ENCODE results near the gene ZGRF1.
"Not testable (repeated sequence)": the region's sequence is repeated elsewhere in the genome, so short reads cannot be mapped to it uniquely, and the experiment has no call there.

Gene ZGRF1

DNA sequence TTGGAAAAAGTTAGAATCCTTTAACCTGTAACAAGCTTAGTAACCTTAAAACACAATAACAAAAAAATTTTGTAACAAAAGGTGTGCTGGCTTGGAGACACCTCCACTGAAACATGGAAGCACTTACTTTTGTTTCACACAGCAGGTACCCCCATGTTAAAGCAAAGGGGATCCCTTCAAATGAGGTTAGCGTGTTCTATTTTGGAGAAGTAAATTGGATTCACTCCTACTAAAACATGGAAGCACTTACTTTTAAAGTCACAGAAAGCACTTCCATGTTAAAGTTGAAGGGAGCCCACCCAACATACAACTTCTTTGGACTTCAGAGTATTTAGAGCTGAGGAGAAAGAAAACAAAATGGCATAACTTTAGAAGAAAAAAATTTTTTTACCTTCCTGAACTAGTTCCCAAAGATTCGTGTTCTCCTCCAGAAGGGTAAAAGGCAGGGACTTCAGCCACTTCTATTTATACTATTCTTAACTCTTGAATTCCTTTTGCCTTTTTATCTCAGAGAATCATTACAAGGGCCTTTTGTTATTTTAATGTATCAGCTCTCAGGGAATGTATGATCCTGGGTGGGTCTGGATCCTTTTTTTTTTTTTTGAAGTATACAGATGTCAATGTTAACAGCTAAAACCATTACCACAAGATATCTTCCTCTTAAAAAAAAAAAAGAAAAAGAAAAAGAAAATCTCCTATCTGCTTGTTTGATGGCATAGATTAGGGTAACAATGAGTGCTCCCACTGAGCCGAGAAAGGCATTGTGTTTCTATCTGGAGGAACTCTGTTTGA is 11.8 kb upstream of the ZGRF1 start:
- no peak overlapping the region for H3K27ac Mint-ChIP-seq
- DNase-seq (ENCODE audit: low spot score) = no peak
- H3K4me3 Mint-ChIP-seq = no peak overlapping the region
- H3K27me3 Mint-ChIP-seq (ENCODE audit: low read depth) = no peaks in the 10 kb centered on the region
- no peaks in the 10 kb centered on the region for H3K4me1 Mint-ChIP-seq (ENCODE audit: low read depth)
- no peaks in the 10 kb centered on the region for H3K9me3 Mint-ChIP-seq
- H3K36me3 Mint-ChIP-seq (ENCODE audit: low read depth) = peaks cover 31% of the 10 kb centered on the region

DNA sequence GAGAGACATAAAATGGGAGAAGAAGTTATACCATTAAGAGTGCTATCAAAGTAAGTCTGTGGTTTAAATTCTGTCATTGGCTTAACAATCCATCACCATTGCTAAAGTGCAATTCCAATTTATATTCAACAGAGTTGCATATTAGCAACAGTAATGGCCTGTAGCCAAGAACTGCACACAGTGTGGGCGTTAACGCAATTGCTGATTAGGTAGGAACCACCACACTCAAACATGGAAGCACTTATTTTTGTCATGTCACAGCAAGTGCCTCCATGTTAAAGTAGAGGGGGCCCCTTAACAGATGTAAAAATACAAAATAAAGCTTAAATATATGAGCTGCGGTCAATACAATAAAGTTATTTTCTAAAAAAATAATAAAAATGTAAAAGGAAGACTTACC is 11.1 kb upstream of the ZGRF1 start:
- Mint-ChIP-seq H3K4me3 (no peak overlapping the region), H3K27me3 (ENCODE audit: low read depth) (no peaks in the 10 kb centered on the region), H3K4me1 (ENCODE audit: low read depth) (peaks cover 5% of the 10 kb centered on the region), H3K9me3 (no peaks in the 10 kb centered on the region), H3K27ac (no peak overlapping the region), H3K36me3 (ENCODE audit: low read depth) (peaks cover 35% of the 10 kb centered on the region)
- DNase-seq (ENCODE audit: low spot score) = no peak

DNA sequence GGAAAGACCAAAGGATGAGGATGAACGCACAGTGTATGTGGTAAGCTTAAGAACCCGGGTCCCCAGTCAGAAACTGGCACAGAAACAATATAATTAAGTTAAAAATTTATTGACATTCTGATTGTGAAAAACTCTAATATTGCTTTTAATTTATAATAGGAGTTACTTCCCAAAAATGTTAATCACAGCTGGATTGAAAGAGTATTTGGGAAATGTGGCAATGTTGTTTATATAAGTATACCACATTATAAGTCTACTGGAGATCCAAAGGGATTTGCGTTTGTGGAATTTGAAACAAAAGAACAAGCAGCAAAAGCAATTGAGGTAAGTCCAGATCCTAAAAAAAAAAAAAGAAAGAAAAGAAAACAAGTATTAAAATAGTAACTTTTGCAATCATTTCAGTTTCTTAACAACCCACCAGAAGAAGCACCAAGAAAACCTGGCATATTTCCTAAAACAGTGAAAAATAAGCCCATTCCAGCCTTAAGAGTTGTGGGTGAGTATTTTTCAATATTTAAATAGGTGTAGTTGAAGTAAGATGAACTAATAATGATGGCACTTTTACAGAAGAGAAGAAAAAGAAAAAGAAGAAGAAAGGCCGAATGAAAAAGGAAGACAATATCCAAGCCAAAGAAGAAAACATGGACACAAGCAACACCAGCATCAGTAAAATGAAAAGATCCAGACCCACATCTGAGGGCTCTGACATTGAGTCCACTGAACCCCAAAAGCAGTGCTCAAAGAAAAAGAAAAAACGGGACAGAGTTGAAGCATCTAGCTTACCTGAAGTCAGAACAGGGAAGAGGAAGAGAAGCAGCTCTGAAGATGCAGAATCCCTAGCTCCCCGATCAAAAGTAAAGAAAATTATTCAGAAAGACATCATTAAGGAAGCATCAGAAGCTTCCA is 10.2 kb upstream of the ZGRF1 start:
- no peaks in the 10 kb centered on the region for H3K27me3 Mint-ChIP-seq (ENCODE audit: low read depth)
- peaks cover 31% of the 10 kb centered on the region for H3K36me3 Mint-ChIP-seq (ENCODE audit: low read depth)
- H3K27ac Mint-ChIP-seq = peak overlapping the region; percentile 17
- H3K4me3 Mint-ChIP-seq = no peak overlapping the region
- peaks cover 8% of the 10 kb centered on the region for H3K4me1 Mint-ChIP-seq (ENCODE audit: low read depth)
- DNase-seq (ENCODE audit: low spot score) = no peak
- H3K9me3 Mint-ChIP-seq = no peaks in the 10 kb centered on the region

DNA sequence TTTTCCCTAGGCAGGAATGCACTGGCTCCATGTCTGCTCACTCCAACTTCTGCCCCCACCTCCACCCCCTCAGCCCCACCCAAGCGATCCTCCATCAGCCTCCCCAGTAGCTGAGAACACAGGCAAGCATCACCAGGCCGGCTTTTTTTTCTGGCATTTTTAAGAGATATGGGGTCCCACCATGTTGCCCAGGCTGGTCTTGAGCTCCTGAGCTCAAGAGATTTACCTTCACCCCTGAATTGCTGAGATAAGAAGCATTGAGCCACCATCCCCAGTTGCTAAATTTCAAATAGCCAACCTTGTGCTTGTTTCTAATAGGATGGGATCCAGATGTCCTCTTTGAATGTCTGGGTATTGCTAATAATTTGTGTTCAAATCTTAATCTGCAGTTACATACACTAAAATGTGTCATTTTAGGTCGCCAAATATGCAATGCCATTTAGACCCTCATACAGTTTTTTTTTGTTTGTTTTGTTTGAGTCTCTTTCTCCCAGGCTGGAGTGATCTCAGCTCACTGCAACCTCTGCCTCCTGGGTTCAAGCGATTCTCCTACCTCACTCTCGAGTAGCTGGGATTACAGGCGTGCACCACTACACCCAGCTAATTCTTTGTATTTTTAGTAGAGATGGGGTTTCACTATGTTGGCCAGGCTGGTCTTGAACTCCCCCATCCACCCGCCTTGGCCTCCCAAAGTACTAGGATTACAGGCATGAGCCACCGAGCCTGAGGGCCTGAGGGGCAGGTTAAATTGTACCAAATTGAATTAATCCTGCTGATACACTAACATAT is 9.0 kb upstream of the ZGRF1 start:
- peaks cover 32% of the 10 kb centered on the region for H3K36me3 Mint-ChIP-seq (ENCODE audit: low read depth)
- H3K4me3 Mint-ChIP-seq = no peak overlapping the region
- H3K9me3 Mint-ChIP-seq = no peaks in the 10 kb centered on the region
- no peak for DNase-seq (ENCODE audit: low spot score)
- no peak overlapping the region for H3K27ac Mint-ChIP-seq
- no peaks in the 10 kb centered on the region for H3K27me3 Mint-ChIP-seq (ENCODE audit: low read depth)
- H3K4me1 Mint-ChIP-seq (ENCODE audit: low read depth) = peaks cover 15% of the 10 kb centered on the region

DNA sequence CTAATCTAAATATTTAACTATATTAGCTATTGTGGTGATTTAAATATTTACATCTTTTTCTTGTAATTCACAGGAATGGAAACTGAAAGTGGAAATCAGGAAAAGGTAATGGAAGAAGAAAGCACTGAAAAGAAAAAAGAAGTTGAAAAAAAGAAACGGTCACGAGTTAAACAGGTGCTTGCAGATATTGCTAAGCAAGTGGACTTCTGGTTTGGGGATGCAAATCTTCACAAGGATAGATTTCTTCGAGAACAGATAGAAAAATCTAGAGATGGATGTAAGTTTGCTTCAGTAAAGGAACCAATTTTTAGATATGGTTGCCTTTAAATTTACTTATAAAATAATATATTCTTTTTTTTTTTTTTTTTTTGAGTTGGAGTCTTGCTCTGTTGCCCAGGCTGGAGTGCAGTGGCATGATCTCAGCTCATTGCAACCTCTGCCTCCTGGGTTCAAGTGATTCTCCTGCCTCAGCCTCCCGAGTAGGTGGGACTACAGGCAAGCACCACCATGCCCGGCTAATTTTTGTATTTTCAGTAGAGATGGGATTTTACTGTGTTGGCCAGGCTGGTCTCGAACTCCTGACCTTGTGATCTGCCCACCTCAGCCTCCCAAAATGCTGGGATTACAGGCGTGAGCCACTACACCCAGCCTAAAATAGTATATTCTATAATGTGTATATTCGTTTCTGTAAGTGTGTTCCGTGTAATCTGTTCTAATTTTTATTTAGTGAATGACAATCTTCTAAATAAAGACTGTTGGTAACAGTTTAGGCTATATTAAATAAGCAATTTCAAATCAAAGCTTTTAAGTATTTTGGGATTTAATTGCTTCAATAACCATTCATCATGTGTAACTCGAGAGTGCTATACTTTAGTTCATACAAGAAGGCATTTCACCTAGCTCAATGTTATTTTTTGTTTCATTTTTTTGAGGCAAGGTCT is 8.2 kb upstream of the ZGRF1 start:
- DNase-seq (ENCODE audit: low spot score); H3K4me3 Mint-ChIP-seq; H3K27ac Mint-ChIP-seq; H3K27me3 Mint-ChIP-seq (ENCODE audit: low read depth); H3K9me3 Mint-ChIP-seq: not testable (repeated sequence)
- peaks cover 17% of the 10 kb centered on the region for H3K4me1 Mint-ChIP-seq (ENCODE audit: low read depth)
- peaks cover 31% of the 10 kb centered on the region for H3K36me3 Mint-ChIP-seq (ENCODE audit: low read depth)

DNA sequence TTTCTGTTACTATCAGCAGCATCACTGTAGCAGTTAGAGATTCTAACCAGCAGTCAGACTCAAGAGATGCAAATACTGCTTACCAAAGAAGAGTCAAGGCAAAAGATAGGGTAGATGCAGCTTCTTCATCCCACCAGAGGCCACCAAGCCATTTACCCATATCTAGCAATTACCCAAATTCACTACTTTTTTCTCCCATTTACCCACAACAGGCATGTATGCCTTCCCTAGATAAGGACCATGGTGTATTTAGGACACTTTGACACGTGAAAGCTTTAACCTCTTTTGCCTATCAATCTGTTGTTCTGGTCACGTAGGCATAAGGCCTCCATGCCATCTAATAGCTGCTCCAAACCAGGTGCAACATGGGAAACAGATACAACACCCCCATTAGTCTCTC is 5.8 kb upstream of the ZGRF1 start:
- no peak overlapping the region for H3K4me3 Mint-ChIP-seq
- DNase-seq (ENCODE audit: low spot score) = no peak
- no peaks in the 10 kb centered on the region for H3K27me3 Mint-ChIP-seq (ENCODE audit: low read depth)
- no peaks in the 10 kb centered on the region for H3K9me3 Mint-ChIP-seq
- H3K36me3 Mint-ChIP-seq (ENCODE audit: low read depth) = peaks cover 35% of the 10 kb centered on the region
- H3K27ac Mint-ChIP-seq = no peak overlapping the region
- peaks cover 26% of the 10 kb centered on the region for H3K4me1 Mint-ChIP-seq (ENCODE audit: low read depth)

DNA sequence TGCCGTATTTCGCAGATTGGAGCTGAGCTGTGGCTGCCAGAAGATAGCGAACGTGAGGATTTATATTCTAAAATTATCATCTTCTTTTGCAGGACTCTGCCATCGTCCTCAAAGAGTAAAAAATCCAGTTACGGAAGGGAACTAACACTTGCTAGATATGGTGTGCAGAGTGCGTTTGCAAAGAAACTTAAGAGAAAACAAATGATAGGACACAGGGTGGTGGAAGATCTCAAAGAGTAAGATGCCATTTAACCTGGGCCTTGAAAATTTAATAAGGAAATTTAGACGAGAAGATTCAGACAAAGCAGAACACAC is 800 bp upstream of the ZGRF1 start:
- DNase-seq (ENCODE audit: low spot score) = no peak
- peaks cover 31% of the 10 kb centered on the region for H3K4me1 Mint-ChIP-seq (ENCODE audit: low read depth)
- no peaks in the 10 kb centered on the region for H3K27me3 Mint-ChIP-seq (ENCODE audit: low read depth)
- H3K36me3 Mint-ChIP-seq (ENCODE audit: low read depth) = peaks cover 10% of the 10 kb centered on the region
- H3K4me3 Mint-ChIP-seq = no peak overlapping the region
- no peaks in the 10 kb centered on the region for H3K9me3 Mint-ChIP-seq
- no peak overlapping the region for H3K27ac Mint-ChIP-seq

DNA sequence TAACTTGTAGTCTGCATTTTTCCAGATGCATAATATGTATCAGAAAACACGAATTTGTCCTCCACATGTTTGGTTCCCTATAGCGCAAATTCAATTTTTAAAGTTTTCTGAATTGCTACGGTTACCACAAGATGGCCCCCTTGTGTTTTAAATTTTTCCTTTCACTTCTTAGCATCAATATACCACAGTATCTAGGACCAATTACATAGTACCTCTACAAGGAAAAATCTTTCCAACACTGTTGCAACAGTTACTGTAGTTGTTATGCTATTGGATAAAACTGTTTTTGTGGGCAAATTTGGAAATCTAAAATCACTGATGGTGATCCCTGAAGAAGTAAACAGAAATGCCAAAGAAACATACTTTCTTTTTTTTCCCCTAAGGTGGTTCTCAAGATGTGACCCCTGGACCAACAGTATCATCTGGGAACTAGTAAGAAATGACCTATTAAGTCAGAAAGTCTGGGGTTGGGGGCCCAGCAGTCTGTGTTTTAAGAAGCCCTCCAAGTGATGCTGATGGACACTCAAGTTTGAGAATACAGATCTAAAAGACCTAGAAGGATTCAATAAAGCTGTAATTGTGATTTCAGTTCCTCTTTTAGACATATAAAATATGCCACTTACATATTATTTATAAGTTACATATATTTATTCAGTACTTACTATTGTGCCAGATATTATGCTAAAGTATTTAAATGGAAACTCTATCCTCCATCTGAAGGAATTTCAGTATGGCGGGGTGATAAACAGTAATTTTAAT is 3.1 kb downstream of the ZGRF1 start:
- peaks cover 7% of the 10 kb centered on the region for H3K36me3 Mint-ChIP-seq (ENCODE audit: low read depth)
- H3K27ac Mint-ChIP-seq = no peak overlapping the region
- H3K9me3 Mint-ChIP-seq = no peaks in the 10 kb centered on the region
- no peaks in the 10 kb centered on the region for H3K27me3 Mint-ChIP-seq (ENCODE audit: low read depth)
- no peak overlapping the region for H3K4me3 Mint-ChIP-seq
- peaks cover 17% of the 10 kb centered on the region for H3K4me1 Mint-ChIP-seq (ENCODE audit: low read depth)
- DNase-seq (ENCODE audit: low spot score) = no peak

DNA sequence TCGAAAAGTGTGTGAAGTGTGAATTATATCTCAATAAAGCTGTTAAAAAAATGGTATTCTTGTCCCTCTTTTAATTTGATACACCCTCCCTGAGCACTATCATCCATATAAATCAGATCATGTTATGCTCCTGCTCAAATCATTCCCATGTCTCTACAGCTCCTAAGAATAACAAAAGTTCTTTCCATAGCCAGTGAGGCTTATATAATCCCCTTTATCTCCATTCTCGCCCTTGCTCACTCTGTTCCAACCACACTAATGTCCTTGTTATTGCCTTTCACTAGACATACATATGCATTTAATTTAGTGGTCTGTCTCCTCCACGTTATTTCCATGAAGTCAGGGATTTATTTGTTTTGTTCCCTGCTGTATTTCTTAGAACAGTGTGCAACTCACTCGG is 10.5 kb downstream of the ZGRF1 start:
- no peak overlapping the region for H3K27ac Mint-ChIP-seq
- no peaks in the 10 kb centered on the region for H3K4me1 Mint-ChIP-seq (ENCODE audit: low read depth)
- peaks cover 28% of the 10 kb centered on the region for H3K36me3 Mint-ChIP-seq (ENCODE audit: low read depth)
- no peak for DNase-seq (ENCODE audit: low spot score)
- H3K4me3 Mint-ChIP-seq = no peak overlapping the region
- H3K9me3 Mint-ChIP-seq = no peaks in the 10 kb centered on the region
- H3K27me3 Mint-ChIP-seq (ENCODE audit: low read depth) = no peaks in the 10 kb centered on the region

DNA sequence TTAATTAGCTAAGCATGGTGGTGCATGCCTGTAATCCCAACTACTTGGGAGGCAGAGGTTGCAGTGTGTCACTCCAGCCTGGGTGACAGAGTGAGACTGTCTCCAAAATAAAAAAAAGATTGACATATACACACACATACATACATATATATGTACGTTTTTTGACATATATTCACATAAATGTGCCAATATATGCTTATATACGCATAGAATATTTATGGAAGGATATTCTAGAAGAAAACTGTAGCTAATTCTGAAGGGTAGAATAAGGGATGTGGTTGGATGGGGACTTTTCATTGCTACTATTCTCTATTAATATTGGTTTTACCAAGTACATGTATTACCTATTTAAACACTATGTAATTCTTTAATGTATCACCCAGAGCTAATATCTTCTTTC is 19.7 kb downstream of the ZGRF1 start:
- DNase-seq (ENCODE audit: low spot score) = no peak
- no peak overlapping the region for H3K27ac Mint-ChIP-seq
- H3K9me3 Mint-ChIP-seq = no peaks in the 10 kb centered on the region
- H3K4me3 Mint-ChIP-seq = no peak overlapping the region
- no peaks in the 10 kb centered on the region for H3K27me3 Mint-ChIP-seq (ENCODE audit: low read depth)
- peaks cover 22% of the 10 kb centered on the region for H3K36me3 Mint-ChIP-seq (ENCODE audit: low read depth)
- peaks cover 2% of the 10 kb centered on the region for H3K4me1 Mint-ChIP-seq (ENCODE audit: low read depth)

DNA sequence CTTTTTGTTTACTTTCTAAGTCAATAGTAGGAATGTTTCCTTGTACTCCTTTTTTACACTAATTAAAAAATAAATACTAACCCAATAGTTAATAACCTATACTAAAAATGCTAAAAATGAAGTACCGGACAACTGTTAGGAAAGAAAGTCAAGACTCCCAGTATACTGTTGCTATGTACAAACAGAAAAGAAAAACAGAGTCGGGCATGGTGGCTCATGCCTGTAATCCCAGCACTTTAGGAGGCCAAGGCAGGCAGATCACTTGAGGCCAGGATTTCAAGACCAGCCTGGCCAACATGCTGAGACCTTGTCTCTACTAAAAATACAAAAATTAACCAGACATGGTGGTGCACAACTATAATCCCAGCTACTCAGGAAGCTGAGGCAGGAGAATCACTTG is 23.9 kb downstream of the ZGRF1 start:
- H3K4me3 Mint-ChIP-seq; H3K4me1 Mint-ChIP-seq (ENCODE audit: low read depth); DNase-seq (ENCODE audit: low spot score); H3K27ac Mint-ChIP-seq; H3K27me3 Mint-ChIP-seq (ENCODE audit: low read depth); H3K9me3 Mint-ChIP-seq; H3K36me3 Mint-ChIP-seq (ENCODE audit: low read depth): not testable (repeated sequence)

DNA sequence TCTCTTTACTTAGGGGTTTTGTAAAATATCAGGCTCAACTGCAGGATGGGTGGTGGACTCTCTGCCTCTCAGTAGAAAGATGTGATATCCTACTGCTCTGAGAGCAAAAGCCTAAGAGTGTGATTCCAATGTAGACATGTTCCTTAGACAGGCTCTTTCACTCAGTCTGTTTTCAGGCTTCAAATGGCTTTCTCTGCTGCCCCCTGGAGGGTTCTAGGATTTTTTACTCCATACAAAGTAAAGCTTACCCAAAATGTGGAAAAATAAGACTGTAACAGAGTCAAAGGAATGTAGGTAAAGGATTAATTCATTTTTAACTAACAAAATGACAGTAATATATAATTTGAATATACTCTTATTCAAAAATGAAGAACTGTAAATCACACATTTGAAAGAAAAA is 32.1 kb downstream of the ZGRF1 start:
- Mint-ChIP-seq H3K27me3 (ENCODE audit: low read depth) (no peaks in the 10 kb centered on the region), H3K27ac (no peak overlapping the region), H3K9me3 (no peaks in the 10 kb centered on the region), H3K36me3 (ENCODE audit: low read depth) (peaks cover 6% of the 10 kb centered on the region), H3K4me3 (no peak overlapping the region), H3K4me1 (ENCODE audit: low read depth) (no peaks in the 10 kb centered on the region)
- DNase-seq (ENCODE audit: low spot score) = no peak

DNA sequence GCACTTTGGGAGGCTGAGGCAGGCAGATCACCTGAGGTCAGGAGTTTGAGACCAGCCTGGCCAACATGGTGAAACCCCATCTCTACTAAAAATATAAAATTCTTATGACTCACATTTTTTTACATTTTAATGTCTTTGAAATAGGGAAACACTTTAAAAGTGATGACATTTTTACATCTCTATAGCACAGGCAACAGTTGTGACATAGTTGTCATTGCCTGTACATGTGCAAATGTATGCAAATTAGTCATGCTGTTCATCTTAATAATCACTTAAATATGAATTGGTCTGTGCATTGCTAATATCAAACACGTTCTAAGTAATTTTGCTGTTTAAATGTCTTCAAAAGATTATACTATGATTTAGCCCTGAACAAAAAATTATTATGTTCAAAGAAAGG is 41.7 kb downstream of the ZGRF1 start:
- no peak overlapping the region for H3K27ac Mint-ChIP-seq
- H3K36me3 Mint-ChIP-seq (ENCODE audit: low read depth) = peaks cover 18% of the 10 kb centered on the region
- H3K4me3 Mint-ChIP-seq = no peak overlapping the region
- no peaks in the 10 kb centered on the region for H3K9me3 Mint-ChIP-seq
- H3K4me1 Mint-ChIP-seq (ENCODE audit: low read depth) = no peaks in the 10 kb centered on the region
- H3K27me3 Mint-ChIP-seq (ENCODE audit: low read depth) = no peaks in the 10 kb centered on the region
- no peak for DNase-seq (ENCODE audit: low spot score)
